ENCODE measurements around the gene PATJ.
"Not testable (repeated sequence)": the region's sequence is repeated elsewhere in the genome, so short reads cannot be mapped to it uniquely, and the experiment has no call there.

The PATJ gene

GRCh38 chr1:61925591-61926298 lies 183.5 kb downstream of the PATJ start:
- intact Hi-C loops (cut with DNase I) = no loop called here
- DNase-seq = no peak

GRCh38 chr1:61926597-61926996 lies 184.3 kb downstream of the PATJ start:
- no peak for DNase-seq
- intact Hi-C loops (cut with DNase I) = no loop called here

- intact Hi-C loops (cut with DNase I) = no loop called here
These were observed 187.9 kb downstream of the PATJ start for GRCh38 chr1:61930116-61930645.

GRCh38 chr1:61931587-61932279 lies 189.5 kb downstream of the PATJ start:
- DNase-seq = no peak
- intact Hi-C loops (cut with DNase I) = no loop called here

More at GRCh38 chr1:61930116-61930645, 187.9 kb downstream of the PATJ start:
- DNase-seq = no peak

- intact Hi-C loops (cut with DNase I) = no loop called here
- no peak for DNase-seq
These were observed 193.2 kb downstream of the PATJ start for GRCh38 chr1:61935516-61935915.

GRCh38 chr1:61936839-61937238 lies 194.6 kb downstream of the PATJ start:
- DNase-seq = no peak
- intact Hi-C loops (cut with DNase I) = no loop called here

GRCh38 chr1:61941794-61942193 lies 199.5 kb downstream of the PATJ start:
- intact Hi-C loops (cut with DNase I) = no loop called here
- DNase-seq = no peak

- no peak for DNase-seq
- intact Hi-C loops (cut with DNase I) = no loop called here
These were observed 200.6 kb downstream of the PATJ start for GRCh38 chr1:61942856-61943255.

GRCh38 chr1:61948685-61949084 lies 206.4 kb downstream of the PATJ start:
- DNase-seq; intact Hi-C loops (cut with DNase I): not testable (repeated sequence)

- intact Hi-C loops (cut with DNase I) = no loop called here
- DNase-seq = no peak
These were observed 208.1 kb downstream of the PATJ start for GRCh38 chr1:61950418-61950817.

- DNase-seq = no peak
- intact Hi-C loops (cut with DNase I) = no loop called here
These were observed 209.7 kb downstream of the PATJ start for GRCh38 chr1:61951731-61952580.

GRCh38 chr1:61952675-61953074 lies 210.4 kb downstream of the PATJ start:
- DNase-seq = no peak
- intact Hi-C loops (cut with DNase I) = no loop called here

- DNase-seq = no peak
- intact Hi-C loops (cut with DNase I) = no loop called here
These were observed 211.0 kb downstream of the PATJ start for GRCh38 chr1:61953076-61953789.

GRCh38 chr1:61953790-61954150 lies 211.5 kb downstream of the PATJ start:
- no peak for DNase-seq
- intact Hi-C loops (cut with DNase I) = no loop called here

- intact Hi-C loops (cut with DNase I) = no loop called here
- no peak for DNase-seq
These were observed 213.0 kb downstream of the PATJ start for GRCh38 chr1:61955261-61955660.

GRCh38 chr1:61956016-61956645 lies 213.9 kb downstream of the PATJ start:
- intact Hi-C loops (cut with DNase I) = no loop called here

GRCh38 chr1:61956784-61957183 lies 214.5 kb downstream of the PATJ start:
- no peak for DNase-seq
- intact Hi-C loops (cut with DNase I) = no loop called here

More at GRCh38 chr1:61956016-61956645, 213.9 kb downstream of the PATJ start:
- no peak for DNase-seq

GRCh38 chr1:61961009-61961408 lies 218.7 kb downstream of the PATJ start:
- intact Hi-C loops (cut with DNase I) = no loop called here
- DNase-seq = no peak

GRCh38 chr1:61962631-61963030 lies 220.4 kb downstream of the PATJ start:
- intact Hi-C loops (cut with DNase I) = no loop called here
- no peak for DNase-seq

All from posterior cingulate gyrus (tissue), 11 donors.